SU-DHL-6 (cell line): ENCODE results near the gene REEP3.

Experiments used
- H2AFZ ChIP-seq: fragments of 200-600 bp; sonication (generic); 2 replicates; pipeline ENCODE4 v1.6.1; 2014; ENCODE audit warnings: low read depth, mild to moderate bottlenecking, moderate library complexity, mixed read lengths, antibody characterized with exemption, low read length; ENCODE audit not compliant: severe bottlenecking
- H3F3A ChIP-seq: fragments of 200-600 bp; shearing (Covaris generic); 2 replicates; pipeline ENCODE4 v1.6.0; 2016; ENCODE audit warnings: antibody characterized with exemption, mild to moderate bottlenecking; ENCODE audit not compliant: insufficient read depth
- H3K27ac ChIP-seq: fragments of 200-600 bp; sonication (generic); 2 replicates; pipeline ENCODE4 v1.5.1; 2016; ENCODE audit warnings: low read depth, mild to moderate bottlenecking, low read length, moderate library complexity, mixed read lengths
- H3K27me3 ChIP-seq: fragments of 200-600 bp; sonication (generic), shearing (Covaris generic); 2 replicates; pipeline ENCODE4 v1.6.0; 2014; ENCODE audit warnings: mild to moderate bottlenecking, low read length
- H3K36me3 ChIP-seq: fragments of 200-600 bp; sonication (generic); 2 replicates; pipeline ENCODE4 v1.6.1; 2014; ENCODE audit warnings: mild to moderate bottlenecking, low read length, mixed read lengths
- H3K4me2 ChIP-seq: fragments of 300-600, 200-600 bp; shearing (Covaris generic), sonication (generic); 2 replicates; pipeline ENCODE4 v1.6.0; 2014; ENCODE audit warnings: low read length, low read depth, mild to moderate bottlenecking; ENCODE audit not compliant: poor library complexity, severe bottlenecking
- H3K4me3 ChIP-seq: fragments of 200-600 bp; sonication (generic); 2 replicates; pipeline ENCODE4 v1.5.1; 2014; ENCODE audit warnings: antibody characterized with exemption, low read length, mild to moderate bottlenecking, mixed read lengths; ENCODE audit not compliant: insufficient read depth, poor library complexity, severe bottlenecking
- H3K79me2 ChIP-seq: fragments of 200-600 bp; sonication (generic); 2 replicates; pipeline ENCODE4 v1.6.1; 2014; ENCODE audit warnings: mild to moderate bottlenecking, low read length, moderate library complexity; ENCODE audit not compliant: insufficient read depth
- H3K9ac ChIP-seq: fragments of 200-600 bp; sonication (generic); 2 replicates; pipeline ENCODE4 v1.7.0; 2014; ENCODE audit warnings: mild to moderate bottlenecking, low read length
- H3K9me2 ChIP-seq: fragments of 200-600 bp; sonication (generic); replicated peaks from 2 replicates; pipeline ENCODE4 v1.6.1; 2014; ENCODE audit warnings: low read length; ENCODE audit not compliant: insufficient read depth
- H3K9me3 ChIP-seq: fragments of 200-600 bp; sonication (generic); 2 replicates; pipeline ENCODE4 v1.6.1; 2014; ENCODE audit warnings: low read length, mixed read lengths; ENCODE audit not compliant: insufficient read depth
- H4K20me1 ChIP-seq: fragments of 200-600 bp; sonication (generic); 2 replicates; pipeline ENCODE4 v1.6.1; 2014; ENCODE audit warnings: low read depth, mild to moderate bottlenecking, antibody characterized with exemption, low read length, moderate library complexity, mixed read lengths
- EZH2phosphoT487 ChIP-seq: fragments of 200-600 bp; sonication (generic), shearing (Covaris generic); conservative IDR thresholded peaks from 2 replicates; pipeline ENCODE4 v1.6.1; 2018; ENCODE audit warnings: mild to moderate bottlenecking, antibody characterized with exemption, low read length, moderate library complexity, mixed read lengths
- TF ChIP-seq, protein P1 (sequence below): fragments of 200-600 bp; sonication (generic); IDR thresholded peaks from one replicate; pipeline ENCODE4 v1.5.1; 2017; ENCODE audit warnings: antibody characterized with exemption, mild to moderate bottlenecking, low read length, moderate library complexity; ENCODE audit not compliant: insufficient read depth, poor library complexity, severe bottlenecking

REEP3 gene

DNA sequence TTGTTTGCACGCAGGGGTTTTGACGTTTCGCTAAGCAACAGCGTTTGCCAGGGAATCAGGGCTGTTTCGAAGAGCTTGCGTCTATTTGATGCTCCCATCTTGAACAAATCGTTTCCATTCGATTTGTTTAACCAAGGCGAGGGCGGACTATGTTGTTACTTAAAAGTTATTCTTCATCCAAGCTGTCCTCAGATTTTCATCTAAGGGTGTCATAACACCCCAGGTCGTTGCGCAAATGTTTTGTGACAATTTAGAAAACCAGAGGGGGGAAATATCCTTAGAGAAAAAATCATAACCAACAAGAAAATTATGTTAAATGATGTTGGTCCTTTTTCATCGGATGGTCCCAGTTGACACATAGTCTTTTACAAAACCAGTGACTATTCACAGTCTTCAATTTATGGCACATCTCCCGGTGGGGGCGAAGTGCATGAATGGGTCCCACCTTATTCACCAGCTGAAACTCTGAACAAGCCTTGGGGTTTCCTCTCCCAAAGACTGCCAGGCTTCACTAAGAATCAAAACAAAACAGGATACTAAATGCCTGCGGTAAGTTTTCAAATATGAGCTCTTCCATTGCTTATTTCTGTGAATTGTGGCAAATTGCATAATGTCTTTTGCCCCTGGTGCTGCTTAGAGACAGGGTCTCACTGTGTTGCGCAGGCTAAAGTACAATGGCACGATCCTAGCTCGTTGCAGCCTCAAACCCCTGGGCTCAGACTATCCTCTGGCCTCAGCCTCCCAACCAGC lies 109.9 kb downstream of the REEP3 start:
- no peaks in the 10 kb centered on the region for H3K9me3 ChIP-seq
- H3F3A ChIP-seq = peaks cover 37% of the 10 kb centered on the region
- peak overlapping the region; percentile 65 for H3K9ac ChIP-seq
- no peaks in the 10 kb centered on the region for H3K9me2 ChIP-seq
- no peaks in the 10 kb centered on the region for H3K36me3 ChIP-seq
- peak overlapping the region; percentile 41; the same call in 1 of the 2 replicates for H3K27ac ChIP-seq
- H3K4me3 ChIP-seq = peak overlapping the region; percentile 62
- H3K27me3 ChIP-seq = no peaks in the 10 kb centered on the region
- H2AFZ ChIP-seq = peak overlapping the region; percentile 94
- peak overlapping the region; percentile 94 for H3K4me2 ChIP-seq
- no peak for TF ChIP-seq EZH2phosphoT487
- TF ChIP-seq, protein P1, sequence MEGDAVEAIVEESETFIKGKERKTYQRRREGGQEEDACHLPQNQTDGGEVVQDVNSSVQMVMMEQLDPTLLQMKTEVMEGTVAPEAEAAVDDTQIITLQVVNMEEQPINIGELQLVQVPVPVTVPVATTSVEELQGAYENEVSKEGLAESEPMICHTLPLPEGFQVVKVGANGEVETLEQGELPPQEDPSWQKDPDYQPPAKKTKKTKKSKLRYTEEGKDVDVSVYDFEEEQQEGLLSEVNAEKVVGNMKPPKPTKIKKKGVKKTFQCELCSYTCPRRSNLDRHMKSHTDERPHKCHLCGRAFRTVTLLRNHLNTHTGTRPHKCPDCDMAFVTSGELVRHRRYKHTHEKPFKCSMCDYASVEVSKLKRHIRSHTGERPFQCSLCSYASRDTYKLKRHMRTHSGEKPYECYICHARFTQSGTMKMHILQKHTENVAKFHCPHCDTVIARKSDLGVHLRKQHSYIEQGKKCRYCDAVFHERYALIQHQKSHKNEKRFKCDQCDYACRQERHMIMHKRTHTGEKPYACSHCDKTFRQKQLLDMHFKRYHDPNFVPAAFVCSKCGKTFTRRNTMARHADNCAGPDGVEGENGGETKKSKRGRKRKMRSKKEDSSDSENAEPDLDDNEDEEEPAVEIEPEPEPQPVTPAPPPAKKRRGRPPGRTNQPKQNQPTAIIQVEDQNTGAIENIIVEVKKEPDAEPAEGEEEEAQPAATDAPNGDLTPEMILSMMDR = no peak
- no peaks in the 10 kb centered on the region for H4K20me1 ChIP-seq
- no peaks in the 10 kb centered on the region for H3K79me2 ChIP-seq

DNA sequence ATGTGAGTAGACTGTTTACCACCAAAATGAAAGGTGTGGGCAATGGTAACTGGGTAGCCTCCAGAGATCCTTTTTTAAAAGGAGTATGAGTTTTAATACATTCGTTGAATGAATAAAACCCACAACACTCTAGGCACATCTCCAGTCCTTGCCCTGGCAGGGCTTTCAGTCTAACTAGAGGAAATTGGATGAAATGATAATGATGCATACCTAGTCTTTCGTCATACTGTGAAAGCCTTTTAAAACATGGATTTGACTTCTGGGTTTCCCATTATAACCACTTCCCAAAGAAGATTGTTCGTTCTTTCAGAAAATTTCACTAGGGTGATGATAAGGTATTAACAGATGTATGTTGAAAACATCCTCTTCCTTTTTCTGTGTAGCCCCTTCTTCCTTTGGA lies 110.8 kb downstream of the REEP3 start:
- H2AFZ ChIP-seq = no peak overlapping the region
- no peak overlapping the region for H3K4me3 ChIP-seq
- H3K4me2 ChIP-seq = no peak overlapping the region
- no peaks in the 10 kb centered on the region for H3K27me3 ChIP-seq
- H3K36me3 ChIP-seq = no peaks in the 10 kb centered on the region
- H3K9ac ChIP-seq = no peak overlapping the region
- H3K27ac ChIP-seq = no peak overlapping the region
- TF ChIP-seq, protein P1 = no peak
- TF ChIP-seq EZH2phosphoT487 = no peak
- H3K79me2 ChIP-seq = no peaks in the 10 kb centered on the region
- H4K20me1 ChIP-seq = no peaks in the 10 kb centered on the region
- H3F3A ChIP-seq = peaks cover 37% of the 10 kb centered on the region
- H3K9me2 ChIP-seq = no peaks in the 10 kb centered on the region
- no peaks in the 10 kb centered on the region for H3K9me3 ChIP-seq

DNA sequence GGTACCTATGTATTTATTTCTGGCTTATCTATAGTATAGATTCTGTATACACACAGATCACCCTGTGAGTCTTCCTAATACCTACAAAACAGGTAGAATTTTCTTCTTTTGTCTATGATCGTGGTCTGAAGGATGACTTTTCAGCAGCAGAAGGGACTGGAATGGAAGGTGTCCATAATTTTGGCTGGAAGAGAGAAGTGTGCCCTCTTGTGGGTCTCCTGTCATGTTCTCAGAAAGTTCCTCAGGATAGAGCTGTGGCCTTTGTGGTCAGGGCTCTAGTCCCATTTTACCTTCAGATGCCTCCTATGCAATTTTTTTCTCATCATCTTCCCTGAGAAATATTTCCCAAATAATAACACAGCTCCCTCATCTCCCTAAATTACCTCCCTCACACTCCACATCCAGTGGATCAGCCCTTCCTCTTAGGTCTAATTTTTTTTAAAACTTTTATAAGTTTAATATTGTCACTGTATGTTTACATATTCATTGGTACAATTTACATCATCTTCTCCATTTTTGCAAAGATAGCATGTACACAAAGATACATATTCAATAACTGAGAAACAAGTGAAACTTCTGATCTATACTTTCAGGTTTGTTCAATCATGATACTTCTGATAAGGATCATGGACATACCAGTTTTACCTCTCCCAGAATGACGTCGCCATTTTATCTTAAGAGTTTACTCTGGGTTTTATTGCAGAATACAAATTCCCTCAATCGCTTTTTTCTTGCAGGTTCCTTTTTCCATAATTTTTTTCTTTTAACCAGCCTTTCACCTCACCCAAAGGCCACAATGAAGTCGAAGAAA lies 112.7 kb downstream of the REEP3 start:
- no peaks in the 10 kb centered on the region for H4K20me1 ChIP-seq
- H3K27me3 ChIP-seq = no peaks in the 10 kb centered on the region
- no peak overlapping the region for H3K4me2 ChIP-seq
- H3K79me2 ChIP-seq = no peaks in the 10 kb centered on the region
- no peaks in the 10 kb centered on the region for H3K36me3 ChIP-seq
- H3K9ac ChIP-seq = no peak overlapping the region
- H3K4me3 ChIP-seq = no peak overlapping the region
- no peak overlapping the region for H3K27ac ChIP-seq
- no peaks in the 10 kb centered on the region for H3K9me2 ChIP-seq
- peaks cover 26% of the 10 kb centered on the region for H3F3A ChIP-seq
- no peaks in the 10 kb centered on the region for H3K9me3 ChIP-seq
- no peak for TF ChIP-seq EZH2phosphoT487
- TF ChIP-seq, protein P1 = no peak
- no peak overlapping the region for H2AFZ ChIP-seq
